Measurements from ENCODE around the gene GNAQ. TPM values are rescaled to one million over a fixed set of nuclear protein-coding genes. Genes with fewer than 3 reads are reported as not detected.

GNAQ gene
- total RNA-seq, 1 experiment from 2014 or later = 55.5 TPM

- Mint-ChIP-seq H3K27me3 (ENCODE audit: low read depth) (no peaks in the 10 kb centered on the region), H3K4me1 (peaks cover 78% of the 10 kb centered on the region), H3K4me3 (no peak overlapping the region), H3K36me3 (no peaks in the 10 kb centered on the region), H3K9me3 (no peaks in the 10 kb centered on the region), H3K27ac (peak overlapping the region; percentile 39)
- ChIA-PET POLR2A (interaction anchor here (0.6 to 1.2 kb wide), 2 partner anchors 11 to 609 kb away, joined by 3 to 4 read pairs; no protein-coding TSS in a partner anchor), CTCF (interaction anchor here (1.1 to 1.2 kb wide), 2 partner anchors 11 to 85 kb away, joined by 3 to 7 read pairs; no protein-coding TSS in a partner anchor)
- TF ChIP-seq ZNF396 (CRISPR knock-in tag; IDR thresholded peaks at IDR 0.05; ENCODE audit: borderline replicate concordance) (no peak), ZNF425 (CRISPR knock-in tag; conservative IDR thresholded peaks at IDR 0.05) (no peak), CREB1 (CRISPR knock-in tag; IDR thresholded peaks at IDR 0.05) (no peak), NR1H2 (CRISPR knock-in tag; IDR thresholded peaks at IDR 0.05) (no peak), IRF2 (CRISPR knock-in tag; IDR thresholded peaks at IDR 0.05; ENCODE audit: borderline replicate concordance, low read depth) (no peak), HMGXB4 (CRISPR knock-in tag; IDR thresholded peaks at IDR 0.05) (no peak), ZNF532 (CRISPR knock-in tag; IDR thresholded peaks at IDR 0.05; ENCODE audit: borderline replicate concordance) (no peak), FOXP1 (CRISPR knock-in tag; IDR thresholded peaks at IDR 0.05; ENCODE audit: borderline replicate concordance) (no peak), RELA (CRISPR knock-in tag; IDR thresholded peaks at IDR 0.05; ENCODE audit: borderline replicate concordance) (no peak), CTCF (IDR thresholded peaks at IDR 0.05) (no peak), TEAD1 (CRISPR knock-in tag; IDR thresholded peaks at IDR 0.05) (no peak), NR2C2 (CRISPR knock-in tag; IDR thresholded peaks at IDR 0.05) (no peak), NFYB (CRISPR knock-in tag; conservative IDR thresholded peaks at IDR 0.05; ENCODE audit: low read depth) (no peak), ZNF281 (CRISPR knock-in tag; IDR thresholded peaks at IDR 0.05) (no peak), MLX (CRISPR knock-in tag; IDR thresholded peaks at IDR 0.05) (no peak), NFATC4 (CRISPR knock-in tag; IDR thresholded peaks at IDR 0.05) (no peak)
- ATAC-seq (no peak), DNase-seq (ENCODE audit: low spot score) (no peak)
Measured at GRCh38 chr9:77949751-77950436, 81.7 kb downstream of the GNAQ start.

Data from WTC11 (cell line).